IPS-NIHi7 (cell line): ENCODE data around the gene CNTRL.

Experiments used
- DNase-seq: peaks from one replicate; pipeline ENCODE4 v3.0.0; 2012; ENCODE audit warnings: mixed read lengths; ENCODE audit errors: extremely low spot score

The CNTRL gene

GRCh38 chr9:121201045-121201737 lies 126.4 kb downstream of the CNTRL start:
- DNase-seq, result peak; percentile 66

- DNase-seq, result peak; percentile 100
Observed at GRCh38 chr9:121201738-121202533, 127.2 kb downstream of the CNTRL start, which contains the start of gene RAB14. Gene RAB14 (minus strand): TSS chr9:121201869. CDS start chr9:121193412, 8,457 bp downstream.

- no peak for DNase-seq
Observed at GRCh38 chr9:121204121-121204520, 129.4 kb downstream of the CNTRL start.

- DNase-seq, result no peak
Observed at GRCh38 chr9:121204611-121205010, 129.9 kb downstream of the CNTRL start.

- DNase-seq, result no peak
Observed at GRCh38 chr9:121206516-121207370, 132.0 kb downstream of the CNTRL start.

- no peak for DNase-seq
Observed at GRCh38 chr9:121207371-121207940, 132.7 kb downstream of the CNTRL start.

GRCh38 chr9:121210536-121210935 lies 135.8 kb downstream of the CNTRL start:
- DNase-seq, result no peak

GRCh38 chr9:121213136-121213806 lies 138.5 kb downstream of the CNTRL start:
- DNase-seq, result peak; percentile 91

- DNase-seq, result no peak
Observed at GRCh38 chr9:121214005-121214404, 139.2 kb downstream of the CNTRL start.

- no peak for DNase-seq
Observed at GRCh38 chr9:121216271-121216805, 141.6 kb downstream of the CNTRL start.

- no peak for DNase-seq
Observed at GRCh38 chr9:121217609-121218292, 143.0 kb downstream of the CNTRL start.

- no peak for DNase-seq
Observed at GRCh38 chr9:121218357-121219027, 143.7 kb downstream of the CNTRL start.

GRCh38 chr9:121219530-121219929 lies 144.8 kb downstream of the CNTRL start:
- no peak for DNase-seq

GRCh38 chr9:121220996-121221663 lies 146.4 kb downstream of the CNTRL start:
- peak; percentile 62 for DNase-seq

GRCh38 chr9:121221664-121222055 lies 146.9 kb downstream of the CNTRL start:
- DNase-seq, result no peak

- no peak for DNase-seq
Observed at GRCh38 chr9:121222524-121223171, 147.9 kb downstream of the CNTRL start.

GRCh38 chr9:121225240-121225639 lies 150.5 kb downstream of the CNTRL start:
- no peak for DNase-seq

- DNase-seq, result no peak
Observed at GRCh38 chr9:121226175-121226574, 151.4 kb downstream of the CNTRL start.
